GM12873 (cell line): ENCODE measurements around the gene FGF22.

ENCODE experiments used
- CTCF ChIP-seq: IDR thresholded peaks from 2 replicates; pipeline ENCODE4 v1.5.1; 2012; ENCODE audit warnings: low read depth, mild to moderate bottlenecking, moderate library complexity, low read length, control low read depth; ENCODE audit not compliant: insufficient read depth; ENCODE audit errors: missing control alignments

Gene FGF22

DNA sequence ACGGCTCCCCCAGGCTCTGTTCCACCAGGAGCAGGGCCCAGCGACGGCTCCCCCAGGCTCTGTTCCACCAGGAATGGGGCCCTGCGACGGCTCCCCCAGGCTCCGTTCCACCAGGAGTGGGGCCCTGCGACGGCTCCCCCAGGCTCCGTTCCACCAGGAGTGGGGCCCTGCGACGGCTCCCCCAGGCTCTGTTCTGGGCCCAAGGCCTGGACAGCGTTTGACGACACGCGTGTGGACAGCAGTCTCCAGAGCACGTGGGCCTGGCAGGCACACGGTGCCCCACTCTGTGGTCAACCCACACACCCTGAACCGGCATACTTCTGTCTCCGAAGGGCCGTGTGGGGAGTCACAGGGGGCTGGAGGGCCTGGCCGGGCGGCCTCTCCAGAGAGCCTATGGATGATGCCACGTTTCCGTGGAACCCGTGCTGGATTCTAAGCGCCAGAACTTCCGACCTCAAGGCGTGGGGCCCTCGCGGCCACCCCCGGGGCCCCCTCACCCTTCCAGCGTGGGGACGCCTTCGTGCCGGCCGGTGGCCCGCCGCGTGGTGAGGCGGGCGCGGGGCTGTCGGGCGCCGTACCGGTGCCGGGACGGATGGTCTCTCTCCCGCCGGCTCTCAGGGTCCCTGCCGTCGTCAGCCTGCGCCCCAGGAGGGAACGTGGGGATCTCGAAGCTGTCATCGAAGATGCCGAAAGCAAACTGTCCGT is 11.6 kb downstream of the FGF22 start:
- no peak for TF ChIP-seq CTCF

GRCh38 chr19:651991-652390 is 12.3 kb downstream of the FGF22 start:
- no peak for TF ChIP-seq CTCF

DNA sequence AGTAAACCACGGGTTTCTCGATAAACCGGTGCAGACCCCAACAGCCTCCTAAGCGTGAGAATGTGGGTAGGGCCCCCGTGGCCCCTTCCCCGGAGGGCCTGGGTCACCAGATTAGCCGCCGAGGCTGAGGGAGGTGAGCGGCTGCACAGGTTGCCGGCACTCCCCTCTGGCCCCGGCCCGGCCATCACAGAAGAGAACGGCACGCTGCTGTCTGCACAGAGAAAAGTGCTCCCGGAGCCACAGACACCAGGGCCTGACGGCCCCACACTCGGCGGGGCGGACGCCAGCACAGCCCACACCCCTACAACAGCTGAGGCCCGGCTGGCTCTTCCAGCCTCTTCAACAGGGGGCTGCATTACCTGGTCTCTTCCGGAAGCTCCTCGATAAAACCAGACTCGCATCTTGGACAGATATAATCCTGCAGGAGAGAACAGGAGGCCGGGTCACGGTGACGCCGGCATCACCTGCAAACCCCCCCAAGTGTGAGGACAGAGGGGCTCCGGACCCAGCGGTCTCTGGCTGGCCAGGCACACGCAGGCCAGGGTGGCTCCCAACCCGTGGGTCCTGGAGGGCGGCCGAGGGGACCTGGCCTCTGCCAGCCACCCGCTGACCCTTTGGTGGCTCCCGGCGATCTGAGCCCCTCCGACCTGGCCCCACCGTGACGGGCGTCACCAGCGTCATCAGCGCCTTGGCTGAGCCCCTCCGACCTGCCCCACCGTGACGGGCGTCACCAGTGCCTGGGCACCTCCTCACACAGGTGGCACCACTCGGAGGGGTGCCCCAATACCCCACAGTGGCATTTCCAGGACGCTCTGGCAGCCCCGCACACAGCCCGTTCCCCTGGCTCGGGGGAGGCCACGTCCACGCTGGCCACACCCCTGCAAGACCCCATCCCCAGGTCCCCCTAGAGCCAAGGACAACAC is 13.0 kb downstream of the FGF22 start:
- TF ChIP-seq CTCF: no peak

GRCh38 chr19:653425-653824 is 13.7 kb downstream of the FGF22 start:
- no peak for TF ChIP-seq CTCF

GRCh38 chr19:655691-656090 is 16.0 kb downstream of the FGF22 start:
- TF ChIP-seq CTCF: no peak

DNA sequence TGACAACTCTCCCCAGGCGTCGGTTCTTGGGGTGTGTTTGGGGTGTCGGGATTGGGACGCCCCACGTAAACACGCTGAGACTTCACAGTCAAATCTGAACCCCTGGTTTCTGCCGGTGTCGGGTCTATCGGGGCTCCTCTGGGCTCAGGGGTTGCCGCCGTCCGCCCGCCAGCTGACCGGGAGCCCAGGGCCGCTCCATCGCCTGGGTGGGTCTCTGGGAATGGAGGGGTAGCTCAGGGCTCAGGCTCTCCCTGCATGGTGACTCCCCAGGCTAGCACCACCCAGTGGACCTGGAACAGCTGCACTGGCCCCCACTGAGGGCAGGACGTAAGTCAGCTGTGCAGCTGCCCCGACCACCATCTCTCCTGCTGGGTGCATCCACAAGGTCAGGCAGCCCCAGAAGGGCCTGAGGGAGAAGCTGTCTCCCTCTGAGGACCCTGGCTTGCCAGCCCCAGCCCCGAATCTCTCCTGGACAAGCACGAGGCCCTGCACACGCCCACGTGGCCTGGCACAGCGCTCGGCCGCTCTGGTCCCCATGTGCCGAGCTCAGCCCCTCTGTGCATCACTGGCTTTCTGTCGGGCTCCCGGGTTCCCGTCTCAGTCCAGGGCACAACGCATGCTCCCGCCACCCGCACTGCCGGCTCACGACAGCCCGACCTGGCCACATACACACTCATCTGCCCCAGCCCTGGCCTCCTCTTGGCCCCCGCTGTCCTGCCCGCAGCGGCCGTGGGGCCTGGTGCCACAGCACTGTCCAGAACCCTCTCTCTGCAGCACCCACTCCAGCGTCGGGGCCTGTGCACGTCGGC is 17.3 kb downstream of the FGF22 start:
- TF ChIP-seq CTCF: no peak

- TF ChIP-seq CTCF: no peak
These were observed 17.9 kb downstream of the FGF22 start for GRCh38 chr19:657611-658010.
